H1 (cell line): ENCODE results near the gene PARP4.

Source experiments
- CHD1 ChIP-seq: IDR thresholded peaks from 2 replicates; pipeline ENCODE4 v1.6.1; 2012; ENCODE audit warnings: low read depth, low read length, improper control_type of control experiment
- CHD2 ChIP-seq: IDR thresholded peaks from 2 replicates; pipeline ENCODE4 v1.6.1; 2012; ENCODE audit warnings: low read length, improper control_type of control experiment
- EP300 ChIP-seq, 2 experiments: IDR thresholded peaks; 1 replicate in 1 of 2; 2 replicates in 1 of 2; pipeline ENCODE4 v1.6.1; 2011 to 2012; ENCODE audit warnings: low read depth in 2 of 2, low read length in 2 of 2, mild to moderate bottlenecking in 2 of 2, borderline replicate concordance in 1 of 2, inconsistent platforms in 1 of 2, moderate library complexity in 1 of 2
- HDAC2 ChIP-seq, 2 experiments: fragments of 300-600 bp in 1 of 2; sonication (generic) in 1 of 2; IDR thresholded peaks; 2 replicates each; pipeline ENCODE4 v1.6.1; 2011 to 2012; ENCODE audit warnings: low read depth in 2 of 2, low read length in 2 of 2, mild to moderate bottlenecking in 2 of 2, moderate library complexity in 2 of 2, borderline replicate concordance in 1 of 2, inconsistent platforms in 1 of 2
- HDAC6 ChIP-seq: IDR thresholded peaks from one replicate; pipeline ENCODE4 v1.7.1; 2012; ENCODE audit warnings: low read depth, mild to moderate bottlenecking, inconsistent platforms, low read length, moderate library complexity
- NRF1 ChIP-seq: IDR thresholded peaks from 2 replicates; pipeline ENCODE4 v1.6.1; 2011; ENCODE audit warnings: mild to moderate bottlenecking, low read depth, low read length, improper control_type of control experiment
- POLR2A ChIP-seq, 2 experiments: IDR thresholded peaks; 1 replicate in 1 of 2; 2 replicates in 1 of 2; pipeline ENCODE4 v1.6.1; 2011; ENCODE audit warnings: low read depth in 2 of 2, low read length in 2 of 2, mild to moderate bottlenecking in 2 of 2; ENCODE audit errors: control extremely low read depth in 1 of 2
- RAD21 ChIP-seq, 2 experiments: IDR thresholded peaks in 1 of 2; conservative IDR thresholded peaks in 1 of 2; 2 replicates each; pipeline ENCODE4 v1.6.1; 2011; ENCODE audit warnings: low read depth in 2 of 2, low read length in 2 of 2, improper control_type of control experiment in 1 of 2, inconsistent platforms in 1 of 2, mild to moderate bottlenecking in 1 of 2, moderate library complexity in 1 of 2
- RFX5 ChIP-seq: IDR thresholded peaks from 2 replicates; pipeline ENCODE4 v1.6.1; 2011; ENCODE audit warnings: low read depth, low read length, improper control_type of control experiment, borderline replicate concordance
- SIN3A ChIP-seq, 2 experiments: IDR thresholded peaks in 1 of 2; conservative IDR thresholded peaks in 1 of 2; 2 replicates each; pipeline ENCODE4 v1.6.1; 2011 to 2012; ENCODE audit warnings: low read length in 2 of 2, improper control_type of control experiment in 1 of 2, low read depth in 1 of 2, mild to moderate bottlenecking in 1 of 2
- YY1 ChIP-seq: IDR thresholded peaks from 2 replicates; pipeline ENCODE4 v1.6.1; 2011; ENCODE audit warnings: low read depth, mild to moderate bottlenecking, low read length
- TF ChIP-seq, protein P1 (sequence below), 3 experiments: IDR thresholded peaks; 1 replicate in 2 of 3; 2 replicates in 1 of 3; pipeline versions ENCODE4 v1.5.1 to v1.6.1; 2011; ENCODE audit warnings: low read length in 3 of 3, mild to moderate bottlenecking in 3 of 3, inconsistent platforms in 2 of 3, low read depth in 1 of 3, moderate library complexity in 1 of 3; ENCODE audit not compliant: insufficient read depth in 1 of 3; ENCODE audit errors: control extremely low read depth in 1 of 3

DNA sequence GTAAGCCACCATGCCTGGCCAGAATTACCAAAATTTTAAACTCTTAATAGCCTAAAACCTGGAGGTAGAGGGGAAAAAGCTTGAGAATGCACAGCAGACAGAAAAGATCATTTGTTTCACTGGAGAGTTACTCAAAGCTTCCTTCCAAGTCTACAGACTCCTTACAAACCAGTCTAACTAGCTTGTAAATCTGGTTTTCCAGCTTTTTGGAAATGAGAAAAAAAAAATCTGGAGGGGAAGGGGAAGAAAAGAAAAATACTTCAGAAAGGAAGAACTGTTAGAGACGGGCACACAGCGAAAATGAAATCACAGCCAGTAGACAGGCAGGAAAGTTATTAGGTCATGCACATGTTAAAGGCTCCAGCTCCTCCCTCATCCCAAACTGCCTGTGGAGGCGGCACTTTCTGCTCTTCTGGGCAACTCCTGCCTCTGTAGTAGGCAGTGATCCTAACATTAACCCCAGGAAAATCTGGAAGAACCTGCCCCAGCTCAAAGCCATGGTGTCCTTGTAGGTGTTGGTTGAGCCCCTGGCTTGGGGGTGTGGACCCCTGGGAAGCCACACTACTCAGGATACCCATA is 17.3 kb downstream of the PARP4 start:
- TF ChIP-seq EP300 (IDR thresholded peaks at IDR 0.05; ENCODE audit: borderline replicate concordance in 1 of 2, low read depth in 2 of 2, low read length in 2 of 2) (no peak), CHD2 (no peak), RAD21 (IDR thresholded peaks at IDR 0.05 in 1 of 2, conservative IDR thresholded peaks at IDR 0.05 in 1 of 2; ENCODE audit: low read depth in 2 of 2, low read length in 2 of 2) (no peak), NRF1 (no peak), CHD1 (no peak), SIN3A (conservative IDR thresholded peaks at IDR 0.05 in 1 of 2, IDR thresholded peaks at IDR 0.05 in 1 of 2; ENCODE audit: low read depth in 1 of 2, low read length in 2 of 2) (no peak), POLR2A (IDR thresholded peaks at IDR 0.05; ENCODE audit: control extremely low read depth in 1 of 2, low read depth in 2 of 2, low read length in 2 of 2) (no peak), RFX5 (no peak), YY1 (no peak), HDAC2 (IDR thresholded peaks at IDR 0.05; ENCODE audit: borderline replicate concordance in 1 of 2, low read depth in 2 of 2, low read length in 2 of 2) (no peak), HDAC6 (no peak)
- TF ChIP-seq, protein P1, sequence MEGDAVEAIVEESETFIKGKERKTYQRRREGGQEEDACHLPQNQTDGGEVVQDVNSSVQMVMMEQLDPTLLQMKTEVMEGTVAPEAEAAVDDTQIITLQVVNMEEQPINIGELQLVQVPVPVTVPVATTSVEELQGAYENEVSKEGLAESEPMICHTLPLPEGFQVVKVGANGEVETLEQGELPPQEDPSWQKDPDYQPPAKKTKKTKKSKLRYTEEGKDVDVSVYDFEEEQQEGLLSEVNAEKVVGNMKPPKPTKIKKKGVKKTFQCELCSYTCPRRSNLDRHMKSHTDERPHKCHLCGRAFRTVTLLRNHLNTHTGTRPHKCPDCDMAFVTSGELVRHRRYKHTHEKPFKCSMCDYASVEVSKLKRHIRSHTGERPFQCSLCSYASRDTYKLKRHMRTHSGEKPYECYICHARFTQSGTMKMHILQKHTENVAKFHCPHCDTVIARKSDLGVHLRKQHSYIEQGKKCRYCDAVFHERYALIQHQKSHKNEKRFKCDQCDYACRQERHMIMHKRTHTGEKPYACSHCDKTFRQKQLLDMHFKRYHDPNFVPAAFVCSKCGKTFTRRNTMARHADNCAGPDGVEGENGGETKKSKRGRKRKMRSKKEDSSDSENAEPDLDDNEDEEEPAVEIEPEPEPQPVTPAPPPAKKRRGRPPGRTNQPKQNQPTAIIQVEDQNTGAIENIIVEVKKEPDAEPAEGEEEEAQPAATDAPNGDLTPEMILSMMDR (IDR thresholded peaks at IDR 0.05; ENCODE audit: control extremely low read depth in 1 of 3, insufficient read depth in 1 of 3, low read depth in 1 of 3, low read length in 3 of 3), result no peak
